Fibroblast of mammary gland (primary cell): ENCODE data around the gene SLC25A21.

Source experiments
- DNase-seq: peaks from one replicate; pipeline ENCODE4 v3.0.0-alpha.2; 2010; ENCODE audit warnings: low read depth
- H3K4me3 ChIP-seq: 2 replicates; pipeline ENCODE4 v1.5.1; 2011; ENCODE audit warnings: low read depth, mild to moderate bottlenecking, low read length, moderate library complexity; ENCODE audit not compliant: control insufficient read depth
- TF ChIP-seq, protein P1 (sequence below): conservative IDR thresholded peaks from 2 replicates; pipeline ENCODE4 v1.5.1; 2011; ENCODE audit warnings: low read depth, low read length, inconsistent platforms; ENCODE audit not compliant: control insufficient read depth, insufficient read depth

Gene SLC25A21

GRCh38 chr14:37131205-37131604 lies 41.2 kb downstream of the SLC25A21 start:
- H3K4me3 ChIP-seq = no peak overlapping the region
- TF ChIP-seq, protein P1, sequence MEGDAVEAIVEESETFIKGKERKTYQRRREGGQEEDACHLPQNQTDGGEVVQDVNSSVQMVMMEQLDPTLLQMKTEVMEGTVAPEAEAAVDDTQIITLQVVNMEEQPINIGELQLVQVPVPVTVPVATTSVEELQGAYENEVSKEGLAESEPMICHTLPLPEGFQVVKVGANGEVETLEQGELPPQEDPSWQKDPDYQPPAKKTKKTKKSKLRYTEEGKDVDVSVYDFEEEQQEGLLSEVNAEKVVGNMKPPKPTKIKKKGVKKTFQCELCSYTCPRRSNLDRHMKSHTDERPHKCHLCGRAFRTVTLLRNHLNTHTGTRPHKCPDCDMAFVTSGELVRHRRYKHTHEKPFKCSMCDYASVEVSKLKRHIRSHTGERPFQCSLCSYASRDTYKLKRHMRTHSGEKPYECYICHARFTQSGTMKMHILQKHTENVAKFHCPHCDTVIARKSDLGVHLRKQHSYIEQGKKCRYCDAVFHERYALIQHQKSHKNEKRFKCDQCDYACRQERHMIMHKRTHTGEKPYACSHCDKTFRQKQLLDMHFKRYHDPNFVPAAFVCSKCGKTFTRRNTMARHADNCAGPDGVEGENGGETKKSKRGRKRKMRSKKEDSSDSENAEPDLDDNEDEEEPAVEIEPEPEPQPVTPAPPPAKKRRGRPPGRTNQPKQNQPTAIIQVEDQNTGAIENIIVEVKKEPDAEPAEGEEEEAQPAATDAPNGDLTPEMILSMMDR = no peak
- no peak for DNase-seq

DNA sequence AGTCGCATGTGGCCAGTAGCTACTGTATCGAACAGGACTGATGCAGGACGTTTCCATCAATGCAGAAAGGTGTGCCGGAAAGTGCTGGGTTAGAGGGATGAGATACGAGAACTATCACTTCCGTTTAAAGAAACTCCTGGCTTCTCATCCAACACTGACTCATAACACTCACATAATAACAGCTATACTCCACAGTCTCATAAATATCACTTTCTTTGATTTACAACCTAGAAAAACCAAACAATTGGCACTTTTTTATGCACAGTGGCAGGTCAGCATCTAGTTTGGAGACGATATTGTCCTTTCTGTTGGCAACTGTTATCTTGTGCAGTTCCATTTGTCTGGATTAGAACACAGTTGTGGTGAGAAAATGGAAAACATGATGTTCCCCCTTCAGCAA lies 43.4 kb downstream of the SLC25A21 start:
- no peak overlapping the region for H3K4me3 ChIP-seq
- no peak for DNase-seq
- TF ChIP-seq, protein P1 = no peak

GRCh38 chr14:37124614-37125013 lies 47.8 kb downstream of the SLC25A21 start:
- TF ChIP-seq, protein P1 = no peak
- no peak for DNase-seq
- no peak overlapping the region for H3K4me3 ChIP-seq

- DNase-seq = peak; percentile 19
- H3K4me3 ChIP-seq = no peak overlapping the region
Measured at GRCh38 chr14:37122919-37123639, 49.3 kb downstream of the SLC25A21 start.

GRCh38 chr14:37122288-37122687 lies 50.1 kb downstream of the SLC25A21 start:
- DNase-seq = peak; percentile 80
- no peak overlapping the region for H3K4me3 ChIP-seq
- TF ChIP-seq, protein P1 = no peak

More at GRCh38 chr14:37122919-37123639, 49.3 kb downstream of the SLC25A21 start:
- TF ChIP-seq, protein P1 = no peak

- no peak for DNase-seq
- TF ChIP-seq, protein P1 = no peak
- no peak overlapping the region for H3K4me3 ChIP-seq
Measured at GRCh38 chr14:37118673-37119366, 53.6 kb downstream of the SLC25A21 start.
